ENCODE results near the gene MARK2.

DNA sequence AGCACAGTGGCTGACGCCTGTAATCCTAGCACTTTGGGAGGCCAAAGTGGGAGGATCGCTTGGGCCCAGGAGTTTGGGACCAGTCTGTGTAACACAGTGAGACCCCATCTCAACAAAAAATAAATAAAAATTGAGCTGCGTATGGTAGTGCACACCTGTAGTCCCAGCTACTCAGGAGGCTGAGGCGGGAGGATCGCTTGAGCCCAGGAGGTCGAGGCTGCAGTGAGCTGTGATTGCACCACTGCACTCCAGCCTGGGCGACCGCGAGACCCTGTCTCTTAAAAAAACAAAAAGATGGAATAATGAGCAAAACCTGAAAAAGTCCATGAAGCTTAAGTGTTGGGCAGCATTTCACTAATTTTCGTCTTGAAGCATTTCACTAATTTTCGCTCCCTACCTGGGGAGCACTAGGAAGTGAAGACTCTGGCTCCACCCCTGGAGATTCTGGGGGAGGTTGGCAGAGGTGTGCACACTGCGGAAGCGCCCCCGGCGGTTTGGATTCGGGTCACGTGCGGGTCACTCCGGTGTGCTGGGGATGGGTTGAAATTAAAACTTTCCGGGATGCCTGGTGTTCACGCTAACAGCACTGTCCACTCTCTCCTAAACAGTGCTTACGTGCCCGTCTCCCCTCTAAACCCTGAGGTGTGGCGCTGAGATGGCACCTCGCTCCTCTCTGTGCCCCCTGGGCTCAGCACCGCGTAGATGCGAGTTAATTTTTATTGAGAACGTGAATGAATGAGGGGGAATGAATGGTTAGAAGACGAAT, 99.0 kb downstream of the MARK2 start:
- TF ChIP-seq, protein P1, sequence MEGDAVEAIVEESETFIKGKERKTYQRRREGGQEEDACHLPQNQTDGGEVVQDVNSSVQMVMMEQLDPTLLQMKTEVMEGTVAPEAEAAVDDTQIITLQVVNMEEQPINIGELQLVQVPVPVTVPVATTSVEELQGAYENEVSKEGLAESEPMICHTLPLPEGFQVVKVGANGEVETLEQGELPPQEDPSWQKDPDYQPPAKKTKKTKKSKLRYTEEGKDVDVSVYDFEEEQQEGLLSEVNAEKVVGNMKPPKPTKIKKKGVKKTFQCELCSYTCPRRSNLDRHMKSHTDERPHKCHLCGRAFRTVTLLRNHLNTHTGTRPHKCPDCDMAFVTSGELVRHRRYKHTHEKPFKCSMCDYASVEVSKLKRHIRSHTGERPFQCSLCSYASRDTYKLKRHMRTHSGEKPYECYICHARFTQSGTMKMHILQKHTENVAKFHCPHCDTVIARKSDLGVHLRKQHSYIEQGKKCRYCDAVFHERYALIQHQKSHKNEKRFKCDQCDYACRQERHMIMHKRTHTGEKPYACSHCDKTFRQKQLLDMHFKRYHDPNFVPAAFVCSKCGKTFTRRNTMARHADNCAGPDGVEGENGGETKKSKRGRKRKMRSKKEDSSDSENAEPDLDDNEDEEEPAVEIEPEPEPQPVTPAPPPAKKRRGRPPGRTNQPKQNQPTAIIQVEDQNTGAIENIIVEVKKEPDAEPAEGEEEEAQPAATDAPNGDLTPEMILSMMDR (IDR thresholded peaks at IDR 0.05) = no peak
- no peak for TF ChIP-seq POLR2A (IDR thresholded peaks at IDR 0.05)

All from body of pancreas (tissue), 4 donors.